Effector CD4-positive, alpha-beta T cell (primary cell): ENCODE measurements around the gene CRYBA1. TPM values are rescaled to one million over a fixed set of nuclear protein-coding genes. Genes with fewer than 3 reads are reported as not detected.
A peak's percentile ranks its signal among the peaks of the same experiment; 100 is the strongest.
"Not testable (repeated sequence)": the region's sequence is repeated elsewhere in the genome, so short reads cannot be mapped to it uniquely, and the experiment has no call there.

Experiments used
- DNase-seq: peaks from one replicate; pipeline ENCODE4 v3.0.0-alpha.2; 2020
- total RNA-seq: gene quantifications from one replicate; lab custom pipeline; 2026; lab: John Stamatoyannopoulos, UW

Gene CRYBA1, protein sequence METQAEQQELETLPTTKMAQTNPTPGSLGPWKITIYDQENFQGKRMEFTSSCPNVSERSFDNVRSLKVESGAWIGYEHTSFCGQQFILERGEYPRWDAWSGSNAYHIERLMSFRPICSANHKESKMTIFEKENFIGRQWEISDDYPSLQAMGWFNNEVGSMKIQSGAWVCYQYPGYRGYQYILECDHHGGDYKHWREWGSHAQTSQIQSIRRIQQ
- not detected for total RNA-seq

DNA sequence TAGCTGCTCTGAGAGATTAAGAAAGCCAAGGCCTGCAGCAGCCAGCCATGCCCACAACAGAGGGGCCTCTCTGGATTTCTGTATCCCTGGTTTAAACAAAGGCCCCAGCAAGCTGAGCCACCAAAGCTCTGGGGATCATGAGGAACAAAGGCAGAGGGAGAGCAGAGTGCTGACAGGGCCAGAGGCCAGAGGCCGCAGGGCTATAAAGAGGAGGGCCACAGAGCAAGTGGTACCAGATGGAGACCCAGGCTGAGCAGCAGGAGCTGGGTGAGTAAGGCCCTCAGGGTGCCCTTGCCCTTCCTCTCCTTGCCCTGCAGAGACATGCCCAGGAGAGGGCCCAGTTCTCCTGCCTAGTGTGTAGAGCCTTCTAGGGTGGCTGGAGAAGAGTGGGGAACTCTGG lies at the start of gene CRYBA1:
CRYBA1 (plus strand) TSS at position 232 of the 400 bp plus-strand sequence; CDS start at position 237, 5 bp downstream.
- no peak for DNase-seq

DNA sequence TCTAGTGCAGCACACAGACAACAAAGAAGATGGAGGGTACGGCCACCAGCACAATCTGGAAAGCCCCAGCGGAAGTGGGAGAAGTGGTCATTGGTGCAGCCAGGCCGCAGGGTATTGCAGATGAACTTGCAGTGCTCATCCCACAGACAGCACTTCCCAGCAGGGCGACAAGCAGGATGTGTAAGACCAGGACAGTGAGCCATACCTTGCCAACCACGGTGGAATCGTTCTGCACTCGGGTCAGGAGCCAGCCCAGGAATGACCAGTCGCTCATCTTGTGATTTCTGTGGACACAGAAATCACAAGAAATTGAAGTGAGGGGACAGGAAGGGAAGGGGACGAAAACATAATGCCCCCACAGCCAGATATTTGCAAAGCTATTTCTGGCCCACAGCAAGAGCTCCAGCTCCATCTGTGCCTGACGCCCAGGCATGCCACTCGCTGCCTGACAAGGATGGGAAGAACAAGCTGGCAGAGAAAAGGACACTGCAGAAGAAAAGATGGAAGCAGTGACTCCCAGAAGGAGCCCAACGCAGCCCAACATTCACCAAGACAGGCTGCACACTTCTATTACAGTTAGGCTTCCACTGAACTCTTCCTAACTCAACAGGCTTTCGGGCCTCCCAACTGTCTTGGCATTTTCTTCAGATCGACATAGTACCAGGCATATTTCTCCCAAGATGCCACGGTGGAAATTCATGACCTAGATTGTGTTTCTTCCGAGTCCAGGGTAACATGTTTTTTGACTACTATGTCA lies 49.0 kb upstream of the CRYBA1 start:
- no peak for DNase-seq

DNA sequence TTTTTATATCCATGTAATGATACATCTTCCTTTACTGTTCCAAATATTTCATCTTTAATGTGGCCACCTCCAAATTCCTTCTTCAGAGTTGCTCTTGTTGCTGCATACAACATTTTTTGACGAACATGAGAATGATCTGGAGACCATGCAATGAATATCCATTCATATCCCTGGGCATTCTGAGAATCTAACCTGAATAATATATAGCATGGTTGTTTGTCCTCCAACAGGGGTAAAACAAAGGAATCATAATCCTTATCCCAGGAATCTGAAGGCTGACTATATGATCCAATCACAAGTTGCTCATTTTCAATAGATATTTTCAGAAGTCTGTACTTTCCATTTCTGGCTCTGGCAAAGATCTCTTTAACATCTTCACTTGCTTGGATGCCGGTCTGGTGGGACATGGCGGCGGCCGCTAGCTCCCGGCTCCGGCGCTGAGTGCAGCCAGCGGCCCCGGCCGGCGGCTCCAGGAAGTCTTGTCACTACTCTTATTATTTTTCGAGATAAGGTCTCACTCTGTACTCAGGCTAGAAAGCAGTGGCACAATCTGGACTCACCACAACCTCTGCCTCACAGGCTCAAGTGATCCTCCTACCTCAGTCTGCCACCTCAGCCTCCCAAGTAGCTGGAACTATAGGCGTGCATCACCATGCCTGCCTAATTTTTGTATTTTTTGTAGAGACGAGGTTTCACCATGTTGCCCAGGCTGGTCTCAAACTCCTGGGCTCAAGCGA lies 42.4 kb upstream of the CRYBA1 start:
- DNase-seq = not testable (repeated sequence)

DNA sequence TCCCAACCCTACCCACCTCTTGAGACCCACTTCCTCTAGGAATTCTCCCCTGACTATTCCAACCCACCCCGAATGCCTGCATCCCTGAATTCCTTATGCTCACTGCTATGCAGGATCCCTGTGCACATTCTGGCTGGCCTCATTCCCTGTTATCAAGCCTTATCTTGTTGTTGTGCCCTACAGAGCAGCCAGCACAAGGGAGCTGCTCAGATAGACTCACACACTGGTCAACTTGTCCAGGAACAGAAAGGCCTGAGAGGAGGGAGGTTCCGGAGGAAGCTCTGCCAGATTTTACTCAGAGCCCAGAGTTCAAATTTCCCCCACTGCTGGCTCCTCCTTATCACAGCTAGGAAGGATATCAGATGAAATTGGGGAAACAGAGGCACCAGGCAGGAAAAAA lies 41.6 kb upstream of the CRYBA1 start:
- no peak for DNase-seq

DNA sequence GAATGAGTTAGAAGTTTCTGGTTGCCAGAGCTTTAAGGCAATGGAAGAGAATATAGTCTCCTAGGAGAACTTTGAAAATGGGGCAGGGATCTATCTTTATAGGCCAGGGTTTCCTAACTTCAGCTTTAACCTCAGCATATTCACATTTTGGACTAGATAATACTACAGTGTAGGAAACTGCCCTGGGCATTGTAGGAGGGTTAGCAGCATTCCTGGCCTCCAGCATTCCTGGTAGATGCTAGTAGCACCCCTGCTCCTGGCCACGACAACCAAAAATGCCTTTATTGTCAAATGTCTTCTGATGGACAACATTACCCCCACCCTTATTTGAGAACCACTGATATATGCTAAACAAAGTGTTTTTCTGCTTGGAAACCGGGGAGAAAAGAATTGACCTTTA lies 38.7 kb upstream of the CRYBA1 start:
- no peak for DNase-seq

DNA sequence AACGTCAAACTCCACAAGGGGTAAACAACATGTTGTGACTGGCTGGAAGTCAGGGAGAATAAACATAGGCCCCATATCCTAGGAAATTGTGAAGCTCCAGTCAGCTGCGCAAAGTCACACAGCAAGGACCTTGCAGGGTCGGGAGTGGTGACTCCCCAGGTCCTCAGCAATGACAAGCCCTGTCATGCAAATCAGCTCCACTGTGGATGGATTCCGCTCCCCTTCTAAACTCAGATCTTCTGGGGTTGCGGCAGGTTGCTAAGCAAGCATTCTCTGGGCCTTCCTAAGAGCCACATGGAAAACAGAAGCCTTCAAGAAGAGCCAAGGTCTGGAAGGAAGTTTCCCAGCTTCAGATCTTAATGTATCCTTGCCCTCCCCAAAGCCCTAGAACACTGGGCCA lies 37.6 kb upstream of the CRYBA1 start:
- DNase-seq = no peak

DNA sequence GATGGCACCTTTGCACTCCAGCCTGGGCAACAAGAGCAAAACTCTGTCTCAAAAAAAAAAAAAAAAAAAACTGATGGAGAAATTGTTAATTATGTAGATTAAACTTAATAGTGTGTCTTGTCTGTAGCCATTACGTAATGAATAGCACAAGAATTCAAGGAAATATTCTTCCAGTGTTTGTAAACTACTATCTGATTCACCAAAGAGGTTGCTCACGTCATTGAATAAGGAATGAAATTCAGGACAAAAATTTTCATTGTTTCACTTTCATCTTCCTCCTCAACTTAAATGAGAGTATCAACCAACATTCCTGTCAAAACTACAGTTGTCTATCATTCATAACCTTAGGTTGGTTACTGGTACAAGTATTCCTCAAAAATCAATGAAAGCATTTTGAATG lies 35.8 kb upstream of the CRYBA1 start:
- DNase-seq = no peak

DNA sequence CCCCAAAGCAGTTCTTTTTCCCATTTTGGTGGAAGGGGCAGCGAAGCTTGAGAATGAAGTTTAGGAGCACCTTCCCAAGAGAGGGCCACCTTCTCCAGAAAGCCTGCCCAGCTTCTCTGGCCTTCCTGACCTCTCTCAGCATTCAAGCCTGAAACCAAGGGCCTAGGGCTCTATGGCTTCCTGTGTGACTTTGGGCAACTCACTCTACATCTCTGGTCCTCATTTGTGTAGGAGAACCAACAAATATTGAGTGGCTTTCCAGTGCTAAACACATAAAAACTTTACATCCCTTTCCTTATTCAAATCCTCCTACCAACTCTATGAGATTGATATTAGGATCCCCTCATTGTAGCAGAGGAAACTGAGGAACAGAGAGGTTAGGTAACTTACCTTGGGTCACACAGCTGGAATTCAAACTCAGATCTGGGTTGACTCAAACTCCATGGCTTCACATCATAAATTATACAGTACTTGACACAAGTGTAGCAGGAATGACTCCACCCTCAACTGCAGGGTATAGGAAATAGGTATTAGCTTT lies 34.5 kb upstream of the CRYBA1 start:
- no peak for DNase-seq

DNA sequence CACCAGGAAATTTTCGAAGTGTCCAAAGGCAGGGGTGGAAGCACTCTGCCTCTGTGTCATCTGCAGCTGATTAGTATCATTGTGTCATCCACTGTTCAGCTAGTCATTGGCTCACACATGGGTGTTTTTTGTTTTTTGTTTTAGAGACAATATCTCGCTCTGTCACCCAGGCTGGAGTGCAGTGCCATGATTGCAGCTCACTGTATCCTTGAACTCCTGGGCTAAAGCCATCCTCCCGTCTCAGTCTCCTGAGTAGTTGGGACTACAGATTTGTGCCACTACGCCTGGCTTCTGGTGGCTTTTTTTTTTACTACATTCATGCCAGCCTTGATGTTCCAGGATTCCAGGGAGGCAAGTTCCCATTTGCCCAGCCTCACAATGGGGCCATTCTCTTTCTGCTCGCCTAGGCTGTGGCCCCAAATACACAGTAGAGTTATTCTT lies 34.0 kb upstream of the CRYBA1 start:
- no peak for DNase-seq

DNA sequence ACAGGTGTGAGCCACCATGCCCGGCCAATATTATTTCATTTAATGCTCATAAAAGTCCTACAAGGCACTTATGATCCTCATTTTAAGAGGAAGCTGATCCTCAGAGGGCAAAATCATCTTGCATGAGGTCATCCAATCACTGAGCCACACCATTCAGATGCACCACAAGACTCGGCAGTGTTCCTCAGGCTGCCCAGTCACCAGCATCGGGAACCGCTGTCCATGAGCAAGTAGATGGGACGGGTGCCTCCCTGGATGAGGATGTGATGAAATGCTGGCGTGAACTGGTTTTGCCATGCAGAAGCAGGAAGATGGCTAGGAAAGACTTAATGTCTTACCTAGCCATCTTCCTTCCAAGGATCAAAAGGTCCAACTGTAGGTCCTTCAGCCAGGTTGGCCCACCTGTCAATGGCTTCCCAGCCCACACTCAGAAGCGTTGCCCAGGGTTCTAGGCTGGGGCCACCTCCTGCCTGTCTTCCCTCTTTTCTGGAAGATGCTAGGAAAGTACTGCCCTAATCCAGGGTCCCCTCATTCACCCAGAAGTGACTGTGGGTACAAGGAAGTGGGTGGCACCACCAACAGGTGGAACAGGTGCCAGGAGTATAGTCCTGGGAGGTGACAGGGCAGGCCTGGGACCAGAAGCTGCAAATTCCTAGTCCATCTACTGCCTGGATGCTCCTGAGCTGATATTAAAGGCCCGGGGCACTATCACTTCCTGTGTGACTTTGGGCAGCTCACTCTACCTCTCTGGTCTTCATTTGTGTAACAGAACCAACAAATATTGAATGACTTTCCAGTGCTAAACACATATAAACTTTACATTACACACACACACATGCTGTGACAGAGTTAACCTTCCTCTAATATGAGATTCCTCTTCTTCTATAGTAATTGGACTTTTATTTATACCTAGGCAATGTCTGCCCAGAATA lies 32.2 kb upstream of the CRYBA1 start:
- DNase-seq = no peak

DNA sequence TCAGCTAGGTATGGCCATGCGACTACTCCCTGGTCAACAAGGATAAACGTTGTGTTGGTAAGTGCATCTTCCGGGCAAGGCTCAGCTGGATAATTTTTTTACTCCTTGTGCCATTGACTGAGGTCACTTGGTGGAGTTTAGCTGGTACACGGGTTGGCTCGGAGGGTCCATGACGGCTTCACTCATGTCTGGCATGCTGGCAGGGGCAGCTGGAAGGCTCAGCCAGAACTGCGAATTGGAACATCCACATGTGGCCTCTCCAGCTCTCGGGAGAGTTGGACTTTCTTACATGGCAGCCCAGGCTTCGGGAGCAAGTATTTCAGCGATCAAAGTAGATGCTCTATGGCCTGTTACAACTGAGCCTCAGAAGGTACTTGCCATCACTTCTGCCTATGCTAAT lies 31.5 kb upstream of the CRYBA1 start:
- DNase-seq = no peak

DNA sequence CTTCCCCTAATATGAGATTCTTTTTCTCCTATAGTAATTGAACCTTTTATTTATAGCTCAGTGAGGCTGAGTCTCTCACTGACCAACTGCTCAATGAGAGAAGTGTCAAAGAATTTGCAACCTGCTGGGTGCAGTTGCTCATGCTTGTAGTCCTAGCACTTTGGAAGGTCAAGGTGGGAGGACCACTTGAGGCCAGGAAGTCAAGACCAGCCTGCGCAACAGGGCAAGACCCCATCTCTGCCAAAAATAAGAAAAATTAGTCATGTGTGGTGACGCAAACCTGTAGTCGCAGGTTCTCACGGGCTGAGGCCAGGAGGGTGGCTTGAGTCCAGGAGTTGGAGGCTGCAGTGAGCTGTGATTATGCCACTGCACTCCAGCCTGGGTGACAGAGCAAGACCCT lies 30.9 kb upstream of the CRYBA1 start:
- no peak for DNase-seq

DNA sequence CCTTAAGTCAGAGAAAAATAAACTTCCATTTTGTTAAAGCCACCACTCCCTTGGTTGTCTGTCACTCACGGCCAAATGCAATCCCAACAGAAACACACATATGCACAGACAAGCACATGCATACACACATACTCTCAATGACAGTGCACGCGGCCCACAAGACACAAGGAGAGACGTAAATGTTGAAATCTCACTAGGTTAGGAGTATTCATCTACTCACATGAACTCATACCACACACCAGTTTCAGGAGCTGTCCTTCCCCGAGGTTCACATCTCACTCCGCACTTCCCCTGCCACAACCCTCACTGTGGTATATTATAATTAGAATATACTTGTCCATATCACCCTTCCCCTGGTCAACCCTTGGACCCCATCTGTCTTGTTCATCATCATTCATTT lies 30.5 kb upstream of the CRYBA1 start:
- no peak for DNase-seq

DNA sequence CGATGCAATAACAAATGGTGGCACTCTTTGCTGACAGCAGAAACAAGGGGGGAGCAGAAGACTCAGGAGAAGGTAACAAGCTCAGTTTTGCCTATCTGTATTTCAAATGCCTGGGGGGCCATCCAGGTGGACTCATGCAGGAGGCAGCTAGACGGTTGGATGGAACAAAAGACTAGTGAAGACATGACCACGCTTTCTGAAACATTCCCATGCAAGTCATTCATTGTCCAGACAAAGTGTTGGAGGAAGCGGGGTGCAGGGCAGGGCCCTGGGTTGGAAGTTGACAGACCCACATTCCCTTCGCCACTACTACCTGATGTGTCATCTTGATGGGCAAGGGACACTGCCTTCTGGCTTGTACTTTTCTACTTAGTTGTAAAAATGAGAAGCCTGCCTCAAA lies 29.8 kb upstream of the CRYBA1 start:
- DNase-seq = no peak

DNA sequence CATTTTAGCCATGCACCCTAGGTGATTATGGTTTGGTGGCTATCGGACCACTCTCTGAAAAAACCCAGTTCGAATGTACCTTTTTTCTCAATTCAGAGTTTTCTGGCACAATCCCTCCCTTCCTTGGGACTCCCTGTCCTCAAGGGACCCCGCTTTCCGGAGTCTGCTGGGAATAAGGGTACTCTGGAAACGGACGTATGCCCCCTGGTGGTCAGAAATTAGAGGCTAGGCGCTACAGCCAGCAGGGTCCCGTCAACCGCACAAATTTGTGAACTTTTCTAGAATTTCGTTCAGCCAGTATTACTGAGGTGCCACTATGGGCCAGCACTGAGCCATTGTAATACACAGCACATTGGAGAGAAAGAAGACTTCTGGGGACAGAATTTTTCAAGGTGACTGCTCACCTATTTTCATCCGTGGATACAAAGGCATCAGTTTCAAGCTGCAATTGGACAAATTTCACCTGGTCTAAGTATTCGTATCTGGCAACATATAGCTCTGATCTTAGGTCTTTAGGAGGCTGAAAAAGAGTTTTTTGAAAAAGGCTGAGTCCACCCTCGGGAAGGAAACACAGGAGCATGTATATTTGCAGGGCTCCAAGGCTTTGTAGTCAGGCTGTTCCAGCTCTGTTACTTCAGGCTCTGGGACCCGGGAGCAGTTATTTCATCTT lies 27.1 kb upstream of the CRYBA1 start:
- peak; percentile 64 for DNase-seq

DNA sequence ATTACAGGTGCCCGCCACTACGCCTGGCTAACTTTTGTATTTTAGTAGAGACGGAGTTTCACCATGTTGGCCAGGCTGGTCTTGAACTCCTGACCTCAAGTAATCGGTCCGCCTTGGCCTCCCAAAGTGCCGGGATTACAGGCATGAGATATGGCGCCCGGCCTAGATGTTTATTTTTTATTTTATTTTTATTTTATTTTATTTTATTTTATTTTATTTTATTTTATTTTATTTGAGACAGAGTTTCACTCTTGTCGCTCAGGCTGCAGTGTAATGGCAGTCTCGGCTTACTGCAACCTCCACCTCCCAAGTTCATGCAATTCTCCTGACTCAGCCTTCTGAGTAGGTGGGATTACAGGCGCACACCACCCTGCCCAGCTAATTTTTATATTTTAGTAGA lies 25.3 kb upstream of the CRYBA1 start:
- not testable (repeated sequence) for DNase-seq

DNA sequence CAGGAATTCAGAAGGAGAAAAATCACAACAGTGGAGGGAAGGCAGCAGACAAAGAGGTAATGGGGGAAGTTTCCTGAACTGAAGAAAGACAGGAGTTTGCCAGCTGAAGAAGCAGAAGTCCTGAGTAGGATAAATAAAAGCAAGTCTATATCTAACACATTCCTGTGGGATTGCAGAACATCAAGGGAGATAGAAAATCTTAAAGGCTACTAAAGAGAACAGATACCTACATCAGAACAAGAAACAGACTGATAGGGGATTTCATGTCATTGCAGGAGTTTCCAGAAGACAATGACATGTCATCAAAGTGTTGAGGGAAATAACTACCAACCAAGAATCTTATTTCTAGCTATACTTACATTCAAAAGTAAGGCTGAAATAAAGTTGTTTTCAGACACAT lies 21.3 kb upstream of the CRYBA1 start:
- no peak for DNase-seq

DNA sequence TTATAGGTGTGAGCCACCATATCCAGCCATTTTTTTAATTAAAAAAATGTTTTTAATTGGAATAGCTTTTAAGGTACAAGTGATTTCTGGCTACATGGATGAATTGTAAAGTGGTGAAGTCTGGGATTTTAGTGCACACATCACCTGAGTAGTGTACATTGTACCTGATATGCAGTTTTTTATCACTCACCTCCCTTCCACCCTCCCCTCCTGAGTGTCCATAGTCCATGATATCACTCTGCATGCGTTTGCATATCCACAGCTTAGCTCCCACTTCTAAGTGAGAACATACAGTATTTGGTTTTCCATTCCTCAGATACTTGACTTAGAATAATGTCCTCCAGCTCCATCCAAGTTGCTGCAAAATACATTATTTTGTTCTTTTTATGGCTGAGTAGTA lies 13.4 kb upstream of the CRYBA1 start:
- no peak for DNase-seq

DNA sequence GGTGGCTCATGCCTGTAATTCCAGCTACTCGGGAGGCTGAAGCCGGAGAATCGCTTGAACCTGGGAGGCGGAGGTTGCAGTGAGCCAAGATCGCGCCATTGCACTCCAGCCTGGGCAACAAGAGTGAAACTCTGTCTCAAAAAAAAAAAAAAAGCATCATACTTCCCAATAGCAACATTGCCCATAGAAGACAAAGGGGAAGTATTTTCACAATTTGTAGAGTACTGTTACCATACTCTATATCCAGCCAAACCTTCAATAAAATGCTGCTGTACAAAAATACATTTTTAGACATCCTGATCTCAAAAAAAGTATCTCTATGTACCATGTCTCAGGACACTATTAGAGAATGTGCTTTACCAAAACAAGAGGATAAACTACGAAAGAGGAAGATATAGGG lies 11.7 kb upstream of the CRYBA1 start:
- not testable (repeated sequence) for DNase-seq

DNA sequence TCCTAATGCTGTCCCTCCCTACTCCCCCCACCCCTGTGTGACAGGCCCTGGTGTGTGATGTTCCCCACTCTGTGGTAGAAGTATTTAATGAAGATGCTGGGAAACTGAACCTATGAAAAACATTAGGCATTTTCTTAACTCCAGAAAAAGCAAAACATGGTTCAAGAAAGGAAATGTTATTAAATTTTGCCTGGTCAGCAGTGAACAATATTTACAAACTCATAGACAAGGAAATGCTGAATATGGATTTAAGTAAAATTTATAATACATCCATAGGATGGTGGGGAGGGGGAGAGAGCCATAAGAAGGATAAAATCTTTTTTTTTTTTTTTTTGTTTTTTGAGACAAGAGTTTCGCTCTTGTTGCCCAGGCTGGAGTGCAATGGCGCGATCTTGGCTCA lies 10.8 kb upstream of the CRYBA1 start:
- no peak for DNase-seq

DNA sequence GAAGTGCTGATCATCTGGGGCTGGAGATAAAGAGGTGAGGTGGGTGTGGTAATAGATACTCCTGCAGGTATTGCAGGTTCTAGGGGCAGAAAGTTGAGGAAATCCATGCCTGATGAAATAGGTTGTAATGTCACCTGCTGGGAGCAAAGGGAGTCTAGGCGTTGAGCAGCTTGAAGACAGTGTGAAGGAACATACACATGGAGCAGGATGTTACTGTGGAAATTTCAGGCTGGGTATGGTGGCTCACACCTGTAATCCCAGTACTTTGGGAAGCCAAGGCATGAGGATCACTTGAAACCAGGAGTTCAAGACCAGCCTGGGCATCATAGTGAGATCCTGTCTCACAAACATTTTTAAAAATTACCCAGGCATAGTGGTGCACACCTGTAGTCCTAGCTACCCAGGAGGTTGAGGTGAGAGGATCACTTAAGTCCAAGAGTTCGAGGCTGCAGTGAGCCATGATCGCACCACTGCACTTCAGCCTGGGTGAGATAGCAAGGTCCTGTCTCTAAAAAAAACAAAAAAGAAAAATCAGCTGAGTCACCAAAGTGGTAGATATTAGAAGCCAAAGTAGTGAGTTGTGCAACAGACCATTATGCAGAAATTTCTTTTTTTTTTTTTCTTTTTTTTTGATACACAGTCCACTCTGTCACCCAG lies 9.1 kb upstream of the CRYBA1 start:
- DNase-seq = no peak
